SK-N-SH (cell line): ENCODE measurements around the gene PPL.

Source experiments
- GABPA ChIP-seq: IDR thresholded peaks from 2 replicates; pipeline ENCODE4 v1.4.0; 2012; ENCODE audit warnings: low read depth, mild to moderate bottlenecking
- TAF1 ChIP-seq: IDR thresholded peaks from 2 replicates; pipeline ENCODE4 v1.6.1; 2012; ENCODE audit warnings: low read depth, mild to moderate bottlenecking, low read length, moderate library complexity, borderline replicate concordance
- YY1 ChIP-seq: IDR thresholded peaks from 2 replicates; pipeline ENCODE4 v1.4.0; 2012; ENCODE audit warnings: low read depth, mild to moderate bottlenecking
- TF ChIP-seq, protein P1 (sequence below): IDR thresholded peaks from 2 replicates; pipeline ENCODE4 v1.6.1; 2012; ENCODE audit warnings: mild to moderate bottlenecking, low read depth, low read length, moderate library complexity
- TF ChIP-seq, protein P2 (sequence below): fragments of 200-600 bp; sonication (generic); IDR thresholded peaks from 2 replicates; pipeline ENCODE4 v1.6.1; 2017; ENCODE audit warnings: antibody characterized with exemption, mild to moderate bottlenecking, moderate library complexity
- TF ChIP-seq, protein P3 (sequence below): IDR thresholded peaks from 2 replicates; pipeline ENCODE4 v1.4.0; 2012; ENCODE audit warnings: low read depth
- TF ChIP-seq, protein P4 (sequence below): IDR thresholded peaks from 2 replicates; pipeline ENCODE4 v1.4.0; 2012; ENCODE audit warnings: low read depth, borderline replicate concordance

DNA sequence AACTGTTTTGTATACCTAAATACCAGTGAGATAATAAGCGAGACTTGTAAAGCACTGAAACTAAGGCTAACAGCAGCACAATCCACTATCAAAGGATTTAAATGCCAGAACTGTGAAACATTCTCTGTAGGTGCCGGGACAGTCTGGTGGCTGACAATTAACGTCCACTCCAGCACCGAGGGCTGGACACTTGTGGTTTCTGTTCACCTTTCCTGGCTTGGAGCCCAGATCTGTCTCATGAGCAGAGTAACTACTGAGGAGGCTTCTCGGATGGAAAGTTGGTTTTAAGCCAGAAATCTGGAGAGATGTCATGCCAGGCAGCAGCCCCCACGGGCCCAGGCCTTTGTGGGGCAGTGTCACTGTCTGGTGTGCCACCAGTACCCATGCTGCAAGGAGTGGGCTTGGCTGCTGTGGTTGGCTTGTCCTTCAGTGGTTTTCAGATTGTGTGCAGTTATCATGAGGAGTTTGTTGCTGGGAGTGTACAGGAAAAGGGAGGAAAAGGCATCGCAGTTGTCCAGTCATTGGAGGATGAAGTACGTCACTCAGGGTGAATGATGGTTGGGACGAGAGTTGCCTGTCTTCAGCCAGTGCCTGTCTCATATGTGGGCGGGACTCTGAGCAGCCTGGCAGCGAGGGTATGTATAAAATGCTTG, 54.2 kb downstream of the PPL start:
- TF ChIP-seq, protein P1, sequence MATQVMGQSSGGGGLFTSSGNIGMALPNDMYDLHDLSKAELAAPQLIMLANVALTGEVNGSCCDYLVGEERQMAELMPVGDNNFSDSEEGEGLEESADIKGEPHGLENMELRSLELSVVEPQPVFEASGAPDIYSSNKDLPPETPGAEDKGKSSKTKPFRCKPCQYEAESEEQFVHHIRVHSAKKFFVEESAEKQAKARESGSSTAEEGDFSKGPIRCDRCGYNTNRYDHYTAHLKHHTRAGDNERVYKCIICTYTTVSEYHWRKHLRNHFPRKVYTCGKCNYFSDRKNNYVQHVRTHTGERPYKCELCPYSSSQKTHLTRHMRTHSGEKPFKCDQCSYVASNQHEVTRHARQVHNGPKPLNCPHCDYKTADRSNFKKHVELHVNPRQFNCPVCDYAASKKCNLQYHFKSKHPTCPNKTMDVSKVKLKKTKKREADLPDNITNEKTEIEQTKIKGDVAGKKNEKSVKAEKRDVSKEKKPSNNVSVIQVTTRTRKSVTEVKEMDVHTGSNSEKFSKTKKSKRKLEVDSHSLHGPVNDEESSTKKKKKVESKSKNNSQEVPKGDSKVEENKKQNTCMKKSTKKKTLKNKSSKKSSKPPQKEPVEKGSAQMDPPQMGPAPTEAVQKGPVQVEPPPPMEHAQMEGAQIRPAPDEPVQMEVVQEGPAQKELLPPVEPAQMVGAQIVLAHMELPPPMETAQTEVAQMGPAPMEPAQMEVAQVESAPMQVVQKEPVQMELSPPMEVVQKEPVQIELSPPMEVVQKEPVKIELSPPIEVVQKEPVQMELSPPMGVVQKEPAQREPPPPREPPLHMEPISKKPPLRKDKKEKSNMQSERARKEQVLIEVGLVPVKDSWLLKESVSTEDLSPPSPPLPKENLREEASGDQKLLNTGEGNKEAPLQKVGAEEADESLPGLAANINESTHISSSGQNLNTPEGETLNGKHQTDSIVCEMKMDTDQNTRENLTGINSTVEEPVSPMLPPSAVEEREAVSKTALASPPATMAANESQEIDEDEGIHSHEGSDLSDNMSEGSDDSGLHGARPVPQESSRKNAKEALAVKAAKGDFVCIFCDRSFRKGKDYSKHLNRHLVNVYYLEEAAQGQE = no peak
- TF ChIP-seq, protein P2, sequence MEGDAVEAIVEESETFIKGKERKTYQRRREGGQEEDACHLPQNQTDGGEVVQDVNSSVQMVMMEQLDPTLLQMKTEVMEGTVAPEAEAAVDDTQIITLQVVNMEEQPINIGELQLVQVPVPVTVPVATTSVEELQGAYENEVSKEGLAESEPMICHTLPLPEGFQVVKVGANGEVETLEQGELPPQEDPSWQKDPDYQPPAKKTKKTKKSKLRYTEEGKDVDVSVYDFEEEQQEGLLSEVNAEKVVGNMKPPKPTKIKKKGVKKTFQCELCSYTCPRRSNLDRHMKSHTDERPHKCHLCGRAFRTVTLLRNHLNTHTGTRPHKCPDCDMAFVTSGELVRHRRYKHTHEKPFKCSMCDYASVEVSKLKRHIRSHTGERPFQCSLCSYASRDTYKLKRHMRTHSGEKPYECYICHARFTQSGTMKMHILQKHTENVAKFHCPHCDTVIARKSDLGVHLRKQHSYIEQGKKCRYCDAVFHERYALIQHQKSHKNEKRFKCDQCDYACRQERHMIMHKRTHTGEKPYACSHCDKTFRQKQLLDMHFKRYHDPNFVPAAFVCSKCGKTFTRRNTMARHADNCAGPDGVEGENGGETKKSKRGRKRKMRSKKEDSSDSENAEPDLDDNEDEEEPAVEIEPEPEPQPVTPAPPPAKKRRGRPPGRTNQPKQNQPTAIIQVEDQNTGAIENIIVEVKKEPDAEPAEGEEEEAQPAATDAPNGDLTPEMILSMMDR = no peak
- TF ChIP-seq, protein P3, sequence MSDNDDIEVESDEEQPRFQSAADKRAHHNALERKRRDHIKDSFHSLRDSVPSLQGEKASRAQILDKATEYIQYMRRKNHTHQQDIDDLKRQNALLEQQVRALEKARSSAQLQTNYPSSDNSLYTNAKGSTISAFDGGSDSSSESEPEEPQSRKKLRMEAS = no peak; the same call in 1 of the 2 replicates
- TF ChIP-seq YY1 = no peak
- TF ChIP-seq TAF1 = no peak
- TF ChIP-seq, protein P4, sequence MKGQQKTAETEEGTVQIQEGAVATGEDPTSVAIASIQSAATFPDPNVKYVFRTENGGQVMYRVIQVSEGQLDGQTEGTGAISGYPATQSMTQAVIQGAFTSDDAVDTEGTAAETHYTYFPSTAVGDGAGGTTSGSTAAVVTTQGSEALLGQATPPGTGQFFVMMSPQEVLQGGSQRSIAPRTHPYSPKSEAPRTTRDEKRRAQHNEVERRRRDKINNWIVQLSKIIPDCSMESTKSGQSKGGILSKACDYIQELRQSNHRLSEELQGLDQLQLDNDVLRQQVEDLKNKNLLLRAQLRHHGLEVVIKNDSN = no peak
- TF ChIP-seq GABPA = no peak
